HEK293 (cell line): ENCODE results near the gene EHD1.

ENCODE experiments used
- MZF1 ChIP-seq: fragments of 450-650 bp; formaldehyde crosslinking; IDR thresholded peaks from 2 replicates; pipeline ENCODE4 v1.5.1; 2017; ENCODE audit warnings: missing biosample characterization, missing genetic modification characterization, borderline replicate concordance
- SCRT1 ChIP-seq: fragments of 450-650 bp; formaldehyde crosslinking; IDR thresholded peaks from 2 replicates; pipeline ENCODE4 v1.5.1; 2016; ENCODE audit warnings: missing biosample characterization, missing genetic modification characterization, borderline replicate concordance
- TCF7L2 ChIP-seq: IDR thresholded peaks from 2 replicates; pipeline ENCODE4 v1.6.1; 2011; ENCODE audit warnings: low read depth, mild to moderate bottlenecking, inconsistent platforms, low read length, moderate library complexity, borderline replicate concordance
- YY1 ChIP-seq: fragments of 450-650 bp; formaldehyde crosslinking; IDR thresholded peaks from 2 replicates; pipeline ENCODE4 v1.5.1; 2018; ENCODE audit warnings: missing biosample characterization, missing genetic modification characterization
- ZNF184 ChIP-seq: fragments of 450-650 bp; IDR thresholded peaks from 2 replicates; pipeline ENCODE4 v1.5.1; 2018; ENCODE audit warnings: missing biosample characterization, mild to moderate bottlenecking, missing genetic modification characterization
- ZNF274 ChIP-seq, 2 experiments: fragments of 200-500 bp in 1 of 2; fragments of 450-650 bp in 1 of 2; sonication (Bioruptor generic) in 1 of 2; formaldehyde crosslinking in 1 of 2; IDR thresholded peaks; 2 replicates each; pipeline versions ENCODE4 v1.5.1 to v1.6.1; 2014 to 2016; ENCODE audit warnings: borderline replicate concordance in 1 of 2, inconsistent platforms in 1 of 2, low read length in 1 of 2, missing biosample characterization in 1 of 2, missing genetic modification characterization in 1 of 2
- TF ChIP-seq, protein P1 (sequence below): fragments of 450-650 bp; formaldehyde crosslinking; IDR thresholded peaks from 2 replicates; pipeline ENCODE4 v1.5.1; 2016; ENCODE audit warnings: missing biosample characterization, missing genetic modification characterization
- TF ChIP-seq, protein P2 (sequence below): fragments of 450-650 bp; formaldehyde crosslinking; IDR thresholded peaks from 2 replicates; pipeline ENCODE4 v1.5.1; 2016; ENCODE audit warnings: missing biosample characterization, missing genetic modification characterization
- TF ChIP-seq, protein P3 (sequence below): fragments of 450-650 bp; formaldehyde crosslinking; IDR thresholded peaks from 2 replicates; pipeline ENCODE4 v1.5.1; 2016; ENCODE audit warnings: missing biosample characterization, missing genetic modification characterization, low read depth
- TF ChIP-seq, protein P4 (sequence below): sonication (generic); formaldehyde crosslinking; IDR thresholded peaks from 2 replicates; pipeline ENCODE4 v1.8.1; 2022; ENCODE audit warnings: mild to moderate bottlenecking, moderate library complexity, missing genetic modification reagents

DNA sequence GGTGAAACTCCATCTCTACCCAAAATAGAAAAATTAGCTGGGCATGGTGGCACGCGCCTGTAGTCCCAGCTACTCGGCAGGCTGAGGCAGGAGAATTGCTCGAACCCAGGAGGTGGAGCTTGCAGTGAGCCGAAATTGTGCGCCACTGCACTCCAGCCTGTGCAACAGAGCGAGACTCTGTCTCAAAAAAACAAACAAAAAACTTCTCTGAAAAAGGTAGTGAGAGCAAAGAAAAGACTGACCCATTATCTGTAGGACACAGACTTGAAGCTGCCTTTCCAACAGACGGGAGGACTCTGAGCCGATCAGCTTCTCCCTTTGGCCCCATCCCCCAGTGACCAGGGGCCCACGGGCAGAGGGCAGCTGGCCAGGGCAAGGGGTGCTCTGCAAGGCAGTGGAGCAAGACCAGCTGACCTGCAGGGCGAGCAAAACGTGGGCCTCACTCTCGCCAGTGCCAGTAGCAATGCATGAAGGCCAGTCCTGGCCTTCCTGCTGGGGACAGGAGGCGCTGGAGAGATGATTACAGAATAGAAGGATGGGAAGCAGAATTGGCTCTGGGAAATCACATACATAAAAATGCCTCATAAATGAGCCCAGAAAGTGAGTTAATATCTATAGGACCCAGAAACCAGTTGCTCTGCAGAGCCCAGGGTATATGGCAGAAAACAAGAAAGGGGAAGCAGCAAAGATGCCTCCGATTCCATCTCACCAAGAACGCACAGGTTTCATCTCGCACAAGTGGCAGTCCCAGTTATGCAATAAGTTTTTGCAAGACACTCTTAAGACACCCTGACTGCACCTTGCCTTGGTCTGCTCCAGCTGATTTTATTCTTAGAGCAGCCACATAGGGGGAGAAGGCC, 2.8 kb downstream of the EHD1 start:
- TF ChIP-seq MZF1 (tag by site-specific recombination) (no peak), YY1 (no peak), ZNF184 (no peak), TCF7L2 (no peak), SCRT1 (tag by site-specific recombination) (no peak), ZNF274 (IDR thresholded peaks at IDR 0.05; ENCODE audit: low read length) (no peak), ZNF274 (tag by site-specific recombination; IDR thresholded peaks at IDR 0.05; ENCODE audit: borderline replicate concordance) (no peak)
- TF ChIP-seq, protein P1, sequence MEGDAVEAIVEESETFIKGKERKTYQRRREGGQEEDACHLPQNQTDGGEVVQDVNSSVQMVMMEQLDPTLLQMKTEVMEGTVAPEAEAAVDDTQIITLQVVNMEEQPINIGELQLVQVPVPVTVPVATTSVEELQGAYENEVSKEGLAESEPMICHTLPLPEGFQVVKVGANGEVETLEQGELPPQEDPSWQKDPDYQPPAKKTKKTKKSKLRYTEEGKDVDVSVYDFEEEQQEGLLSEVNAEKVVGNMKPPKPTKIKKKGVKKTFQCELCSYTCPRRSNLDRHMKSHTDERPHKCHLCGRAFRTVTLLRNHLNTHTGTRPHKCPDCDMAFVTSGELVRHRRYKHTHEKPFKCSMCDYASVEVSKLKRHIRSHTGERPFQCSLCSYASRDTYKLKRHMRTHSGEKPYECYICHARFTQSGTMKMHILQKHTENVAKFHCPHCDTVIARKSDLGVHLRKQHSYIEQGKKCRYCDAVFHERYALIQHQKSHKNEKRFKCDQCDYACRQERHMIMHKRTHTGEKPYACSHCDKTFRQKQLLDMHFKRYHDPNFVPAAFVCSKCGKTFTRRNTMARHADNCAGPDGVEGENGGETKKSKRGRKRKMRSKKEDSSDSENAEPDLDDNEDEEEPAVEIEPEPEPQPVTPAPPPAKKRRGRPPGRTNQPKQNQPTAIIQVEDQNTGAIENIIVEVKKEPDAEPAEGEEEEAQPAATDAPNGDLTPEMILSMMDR: no peak
- TF ChIP-seq, protein P2, sequence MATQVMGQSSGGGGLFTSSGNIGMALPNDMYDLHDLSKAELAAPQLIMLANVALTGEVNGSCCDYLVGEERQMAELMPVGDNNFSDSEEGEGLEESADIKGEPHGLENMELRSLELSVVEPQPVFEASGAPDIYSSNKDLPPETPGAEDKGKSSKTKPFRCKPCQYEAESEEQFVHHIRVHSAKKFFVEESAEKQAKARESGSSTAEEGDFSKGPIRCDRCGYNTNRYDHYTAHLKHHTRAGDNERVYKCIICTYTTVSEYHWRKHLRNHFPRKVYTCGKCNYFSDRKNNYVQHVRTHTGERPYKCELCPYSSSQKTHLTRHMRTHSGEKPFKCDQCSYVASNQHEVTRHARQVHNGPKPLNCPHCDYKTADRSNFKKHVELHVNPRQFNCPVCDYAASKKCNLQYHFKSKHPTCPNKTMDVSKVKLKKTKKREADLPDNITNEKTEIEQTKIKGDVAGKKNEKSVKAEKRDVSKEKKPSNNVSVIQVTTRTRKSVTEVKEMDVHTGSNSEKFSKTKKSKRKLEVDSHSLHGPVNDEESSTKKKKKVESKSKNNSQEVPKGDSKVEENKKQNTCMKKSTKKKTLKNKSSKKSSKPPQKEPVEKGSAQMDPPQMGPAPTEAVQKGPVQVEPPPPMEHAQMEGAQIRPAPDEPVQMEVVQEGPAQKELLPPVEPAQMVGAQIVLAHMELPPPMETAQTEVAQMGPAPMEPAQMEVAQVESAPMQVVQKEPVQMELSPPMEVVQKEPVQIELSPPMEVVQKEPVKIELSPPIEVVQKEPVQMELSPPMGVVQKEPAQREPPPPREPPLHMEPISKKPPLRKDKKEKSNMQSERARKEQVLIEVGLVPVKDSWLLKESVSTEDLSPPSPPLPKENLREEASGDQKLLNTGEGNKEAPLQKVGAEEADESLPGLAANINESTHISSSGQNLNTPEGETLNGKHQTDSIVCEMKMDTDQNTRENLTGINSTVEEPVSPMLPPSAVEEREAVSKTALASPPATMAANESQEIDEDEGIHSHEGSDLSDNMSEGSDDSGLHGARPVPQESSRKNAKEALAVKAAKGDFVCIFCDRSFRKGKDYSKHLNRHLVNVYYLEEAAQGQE: no peak
- TF ChIP-seq, protein P3, sequence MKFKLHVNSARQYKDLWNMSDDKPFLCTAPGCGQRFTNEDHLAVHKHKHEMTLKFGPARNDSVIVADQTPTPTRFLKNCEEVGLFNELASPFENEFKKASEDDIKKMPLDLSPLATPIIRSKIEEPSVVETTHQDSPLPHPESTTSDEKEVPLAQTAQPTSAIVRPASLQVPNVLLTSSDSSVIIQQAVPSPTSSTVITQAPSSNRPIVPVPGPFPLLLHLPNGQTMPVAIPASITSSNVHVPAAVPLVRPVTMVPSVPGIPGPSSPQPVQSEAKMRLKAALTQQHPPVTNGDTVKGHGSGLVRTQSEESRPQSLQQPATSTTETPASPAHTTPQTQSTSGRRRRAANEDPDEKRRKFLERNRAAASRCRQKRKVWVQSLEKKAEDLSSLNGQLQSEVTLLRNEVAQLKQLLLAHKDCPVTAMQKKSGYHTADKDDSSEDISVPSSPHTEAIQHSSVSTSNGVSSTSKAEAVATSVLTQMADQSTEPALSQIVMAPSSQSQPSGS (tag by site-specific recombination): no peak
- TF ChIP-seq, protein P4, sequence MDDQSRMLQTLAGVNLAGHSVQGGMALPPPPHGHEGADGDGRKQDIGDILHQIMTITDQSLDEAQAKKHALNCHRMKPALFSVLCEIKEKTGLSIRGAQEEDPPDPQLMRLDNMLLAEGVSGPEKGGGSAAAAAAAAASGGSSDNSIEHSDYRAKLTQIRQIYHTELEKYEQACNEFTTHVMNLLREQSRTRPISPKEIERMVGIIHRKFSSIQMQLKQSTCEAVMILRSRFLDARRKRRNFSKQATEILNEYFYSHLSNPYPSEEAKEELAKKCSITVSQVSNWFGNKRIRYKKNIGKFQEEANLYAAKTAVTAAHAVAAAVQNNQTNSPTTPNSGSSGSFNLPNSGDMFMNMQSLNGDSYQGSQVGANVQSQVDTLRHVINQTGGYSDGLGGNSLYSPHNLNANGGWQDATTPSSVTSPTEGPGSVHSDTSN (CRISPR knock-in tag): no peak
